Calu3 (cell line): ENCODE data around the gene FUOM. TPM values are rescaled to one million over a fixed set of nuclear protein-coding genes. Genes with fewer than 3 reads are reported as not detected.

Source experiments
- BruUV-seq: library from RNA; stranded (reverse); fragments of 400-500 nt; replicated peaks from 2 replicates; lab custom pipeline; 2021; lab: Mats Ljungman, UMichigan
- CTCF ChIA-PET: fragments of 300-600 bp; sonication (Branson Sonifier 250); formaldehyde crosslinking; loops from one replicate; lab custom pipeline; 2022; ENCODE audit warnings: antibody characterized with exemption; lab: Charles Lee
- DNase-seq: peaks from one replicate; pipeline ENCODE4 v3.0.0; 2022
- H3K27ac Mint-ChIP-seq: one replicate; pipeline ENCODE4 v1.8.0; 2022; ENCODE audit warnings: mixed read lengths; ENCODE audit not compliant: unreplicated experiment
- H3K27me3 Mint-ChIP-seq: one replicate; pipeline ENCODE4 v1.8.0; 2022; ENCODE audit warnings: mixed read lengths; ENCODE audit not compliant: unreplicated experiment
- H3K36me3 Mint-ChIP-seq: one replicate; pipeline ENCODE4 v1.8.0; 2022; ENCODE audit warnings: mild to moderate bottlenecking, moderate library complexity, mixed read lengths; ENCODE audit not compliant: insufficient read depth, unreplicated experiment
- H3K4me1 Mint-ChIP-seq: one replicate; pipeline ENCODE4 v1.8.0; 2022; ENCODE audit warnings: mild to moderate bottlenecking, low read depth, mixed read lengths; ENCODE audit not compliant: unreplicated experiment
- H3K4me3 Mint-ChIP-seq: one replicate; pipeline ENCODE4 v1.8.0; 2022; ENCODE audit warnings: mild to moderate bottlenecking, low read depth, moderate library complexity, mixed read lengths; ENCODE audit not compliant: unreplicated experiment
- H3K9me3 Mint-ChIP-seq: one replicate; pipeline ENCODE4 v1.8.0; 2022; ENCODE audit warnings: low read depth, mixed read lengths; ENCODE audit not compliant: unreplicated experiment
- CTCF ChIP-seq: fragments of 200-600 bp; IDR thresholded peaks from one replicate; pipeline ENCODE4 v1.8.0; 2022; ENCODE audit warnings: antibody characterized with exemption; ENCODE audit not compliant: unreplicated experiment
- intact Hi-C: fragments of 100-400 bp; cut with micrococcal nuclease; formaldehyde crosslinking; loops from one replicate; pipeline ENCODE4 v1.10.0; 2022; ENCODE audit not compliant: unreplicated experiment
- total RNA-seq: library from RNA; stranded (reverse); gene quantifications from 2 replicates; pipeline ENCODE4 v1.2.3, GENCODE V29; 2022

FUOM gene
- total RNA-seq, 1 experiment from 2014 or later = 11.5 TPM

DNA sequence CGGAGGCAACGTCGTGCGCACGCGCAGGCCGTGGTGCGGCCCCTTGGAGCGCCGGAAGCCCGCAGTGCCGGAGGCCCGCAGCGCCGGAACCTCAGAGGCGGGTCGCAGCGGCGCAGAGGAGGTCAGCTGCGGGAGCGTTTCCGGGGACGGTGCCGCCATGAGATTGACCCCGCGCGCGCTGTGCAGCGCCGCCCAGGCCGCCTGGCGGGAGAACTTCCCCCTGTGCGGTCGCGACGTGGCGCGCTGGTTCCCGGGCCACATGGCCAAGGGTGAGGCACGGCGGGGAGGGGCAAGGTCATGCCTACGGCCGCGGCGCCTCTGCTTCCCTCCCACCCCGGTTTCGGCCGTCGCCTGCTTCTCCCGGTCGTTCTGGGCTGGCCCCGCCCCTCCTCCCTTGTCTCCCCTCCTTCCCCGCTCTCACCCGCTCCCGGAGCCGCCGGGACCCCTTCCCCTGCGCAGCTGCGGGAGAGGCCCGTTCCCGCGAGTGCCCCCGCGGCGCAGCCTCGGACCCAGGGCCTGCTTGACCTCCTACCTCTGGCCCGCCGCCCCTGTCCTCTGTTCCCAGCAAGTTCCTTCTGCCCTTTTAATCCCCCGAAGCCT, 36.3 kb upstream of the FUOM start, which contains the start of gene MTG1:
Gene MTG1 (plus strand): TSS at position 94 of the 600 bp plus-strand sequence. CDS start 64 bp downstream, at position 158.
- no peaks in the 10 kb centered on the region for H3K27me3 Mint-ChIP-seq
- peak; percentile 95 for DNase-seq
- no TSS peak for BruUV-seq
- peak within 1 kb of the TSS; percentile 86 for H3K4me3 Mint-ChIP-seq
- CTCF ChIA-PET = no interaction called here
- no peaks in the 10 kb centered on the region for H3K9me3 Mint-ChIP-seq
- H3K27ac Mint-ChIP-seq = peak within 1 kb of the TSS; percentile 90
- peaks cover 12% of the 10 kb centered on the region for H3K4me1 Mint-ChIP-seq
- intact Hi-C loops = no loop called here
- TF ChIP-seq CTCF = no peak
- H3K36me3 Mint-ChIP-seq = peaks cover 27% of the 10 kb centered on the region

DNA sequence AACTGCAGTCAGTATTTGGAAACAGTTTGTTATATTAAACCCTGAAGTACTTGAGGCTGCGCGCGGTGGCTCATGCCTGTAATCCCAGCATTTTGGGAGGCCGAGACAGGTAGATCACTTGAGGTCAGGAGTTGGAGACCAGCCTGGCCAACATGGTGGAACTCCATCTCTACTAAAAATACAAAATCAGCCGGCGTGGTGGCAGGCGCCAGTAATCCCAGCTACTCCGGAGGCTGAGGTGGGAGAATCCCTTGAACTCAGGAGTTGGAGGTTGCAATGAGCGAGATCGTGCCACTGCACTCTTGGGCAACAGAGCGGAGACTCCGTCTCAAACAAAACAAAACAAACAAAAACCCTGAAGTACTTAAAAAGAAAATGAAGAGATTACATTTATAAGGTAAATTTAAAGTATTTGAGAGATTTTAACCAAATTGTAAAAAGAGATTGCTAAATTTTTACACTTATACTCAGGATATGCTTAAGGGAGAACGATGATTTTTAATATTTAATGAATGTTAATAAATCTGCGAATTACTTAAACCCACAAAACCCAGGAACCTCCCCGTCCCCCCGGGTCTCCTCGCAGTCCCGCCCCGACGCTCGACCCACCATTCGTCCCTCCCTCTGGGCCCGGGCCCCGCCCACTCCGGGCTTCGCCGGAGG, 35.7 kb upstream of the FUOM start:
- Mint-ChIP-seq H3K4me3 (peak overlapping the region; percentile 86), H3K27ac (no peak overlapping the region), H3K9me3 (no peaks in the 10 kb centered on the region), H3K36me3 (peaks cover 27% of the 10 kb centered on the region), H3K27me3 (no peaks in the 10 kb centered on the region), H3K4me1 (peaks cover 12% of the 10 kb centered on the region)
- no peak for TF ChIP-seq CTCF
- CTCF ChIA-PET = no interaction called here
- intact Hi-C loops = no loop called here
- no TSS peak for BruUV-seq
- DNase-seq = no peak

DNA sequence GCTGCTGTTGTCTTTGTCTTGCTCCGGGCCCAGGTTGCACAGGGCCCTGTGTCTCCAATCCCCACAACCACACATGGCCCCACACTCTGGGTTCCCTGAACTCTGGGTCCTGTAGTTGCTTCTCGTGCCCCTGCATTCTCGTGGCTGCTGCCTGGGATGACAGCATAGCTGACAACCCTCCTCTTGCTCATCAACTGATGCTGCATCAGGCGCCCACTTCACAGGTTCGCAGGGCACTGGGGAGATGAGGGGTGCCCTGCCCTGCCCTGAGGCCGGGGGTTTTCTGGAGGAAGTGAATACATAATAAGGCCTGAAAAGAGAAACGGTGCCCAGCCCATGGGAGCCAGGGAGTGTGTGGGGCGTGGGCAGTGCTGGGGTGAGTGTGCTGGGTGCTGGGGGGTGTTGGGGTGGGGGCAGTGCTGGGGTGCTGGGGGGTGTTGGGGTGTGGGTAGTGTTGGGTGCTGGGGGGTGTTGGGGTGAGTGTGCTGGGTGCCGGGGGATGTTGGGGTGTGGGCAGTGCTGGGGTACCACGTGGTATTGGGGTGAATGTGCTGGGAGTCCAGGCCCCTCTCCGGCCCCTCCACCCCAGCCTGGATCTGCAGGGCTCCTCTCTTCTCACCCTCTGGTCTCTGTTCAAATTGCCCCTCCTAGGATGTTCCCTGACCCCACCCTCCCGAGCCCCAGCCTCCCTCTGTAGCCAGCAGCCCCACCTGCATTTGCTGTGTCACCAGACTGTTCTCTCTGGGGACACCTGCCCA, 34.1 kb upstream of the FUOM start:
- Mint-ChIP-seq H3K27ac (no peak overlapping the region), H3K4me3 (no peak overlapping the region), H3K9me3 (no peaks in the 10 kb centered on the region), H3K4me1 (peaks cover 12% of the 10 kb centered on the region), H3K36me3 (peaks cover 23% of the 10 kb centered on the region), H3K27me3 (no peaks in the 10 kb centered on the region)
- no TSS peak for BruUV-seq
- no peak for TF ChIP-seq CTCF
- DNase-seq = no peak
- intact Hi-C loops = no loop called here
- CTCF ChIA-PET = no interaction called here

- Mint-ChIP-seq H3K36me3 (peaks cover 23% of the 10 kb centered on the region), H3K4me3 (no peak overlapping the region), H3K27me3 (no peaks in the 10 kb centered on the region), H3K4me1 (peaks cover 12% of the 10 kb centered on the region), H3K27ac (no peak overlapping the region), H3K9me3 (no peaks in the 10 kb centered on the region)
- BruUV-seq = no TSS peak
- no peak for DNase-seq
- intact Hi-C loops = no loop called here
- no peak for TF ChIP-seq CTCF
- CTCF ChIA-PET = no interaction called here
These were observed 33.4 kb upstream of the FUOM start for GRCh38 chr10:133391249-133391635.
